T47D (cell line): ENCODE measurements around the gene GLYATL2.

ENCODE experiments used
- DNase-seq, 2 experiments: peaks; one replicate each; pipeline versions ENCODE4 v3.0.0 to v3.0.0-alpha.2; 2011 to 2012; ENCODE audit warnings: low read depth in 1 of 2, low spot score in 1 of 2
- JUND ChIP-seq: IDR thresholded peaks from 2 replicates; pipeline ENCODE4 v1.6.1; 2012; ENCODE audit warnings: low read depth
- in situ Hi-C: cut with HindIII; loops from 2 replicates; pipeline ENCODE4 v1.10.0; 2016; ENCODE audit warnings: low sequenced_read_pairs, low pct_unique_long_range_greater_than_20kb

GLYATL2 gene

GRCh38 chr11:58787903-58788302 lies 56.6 kb downstream of the GLYATL2 start:
- no peak for DNase-seq
- no peak for TF ChIP-seq JUND
- in situ Hi-C loops = no loop called here

GRCh38 chr11:58786693-58787092 lies 57.8 kb downstream of the GLYATL2 start:
- TF ChIP-seq JUND = no peak
- in situ Hi-C loops = no loop called here
- no peak for DNase-seq

GRCh38 chr11:58784995-58785394 lies 59.5 kb downstream of the GLYATL2 start:
- DNase-seq = no peak
- in situ Hi-C loops = no loop called here
- no peak for TF ChIP-seq JUND
